HG03060 (cell line): ENCODE measurements around the gene FICD.
"Not testable (repeated sequence)": the region's sequence is repeated elsewhere in the genome, so short reads cannot be mapped to it uniquely, and the experiment has no call there.

Source experiments
- ATAC-seq: cut with Tn5 transposase; IDR thresholded peaks from one replicate; pipeline ENCODE4 v1.9.1; 2021; ENCODE audit warnings: low read depth, moderate number of reproducible peaks; ENCODE audit not compliant: unreplicated experiment

FICD gene

DNA sequence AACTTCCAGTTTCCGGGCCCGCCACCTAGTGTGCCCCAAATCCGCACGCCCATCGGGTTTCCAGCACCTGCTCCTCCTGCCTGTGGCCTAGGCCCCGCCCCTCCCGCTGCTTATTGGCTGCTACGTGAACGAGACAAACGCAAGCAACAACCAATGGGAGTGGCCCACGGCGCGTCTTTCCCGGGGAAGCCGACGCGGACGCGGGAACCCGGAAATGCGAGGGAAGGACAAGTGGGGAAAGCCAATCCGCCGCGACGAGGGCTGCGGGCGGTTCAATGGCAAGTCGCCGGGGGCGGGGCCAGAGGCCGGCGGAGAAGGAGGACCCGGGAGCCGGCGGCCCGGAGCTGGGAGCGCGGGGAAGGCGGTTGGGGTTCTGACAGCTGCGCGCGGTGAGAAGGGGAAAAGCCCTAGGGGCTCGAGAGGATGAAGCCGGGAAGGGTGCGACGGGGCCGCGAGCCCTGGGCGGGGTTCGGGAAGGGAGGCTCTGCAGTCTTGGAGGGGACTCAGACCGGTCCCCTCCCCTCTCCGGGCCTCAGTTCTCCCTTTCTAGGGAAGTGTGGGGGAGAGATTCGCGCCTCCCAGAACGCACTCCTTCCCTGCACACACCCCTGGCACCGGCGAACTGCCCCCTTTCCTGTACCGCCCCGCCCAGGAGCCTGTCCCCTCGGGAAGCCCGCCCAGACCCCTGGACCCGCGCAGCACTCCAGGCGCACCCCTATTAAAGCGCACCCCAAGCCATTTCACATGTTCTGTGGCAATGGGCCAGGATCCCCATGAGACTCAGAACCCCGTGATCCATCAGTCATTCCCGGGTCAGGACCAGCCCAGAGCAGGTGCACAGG, at the start of gene FICD:
Gene FICD, plus strand, starts transcription at position 305 of the 842 bp plus-strand sequence. CDS start 1,696 bp downstream, outside the sequence.
- ATAC-seq, result peak; percentile 72

DNA sequence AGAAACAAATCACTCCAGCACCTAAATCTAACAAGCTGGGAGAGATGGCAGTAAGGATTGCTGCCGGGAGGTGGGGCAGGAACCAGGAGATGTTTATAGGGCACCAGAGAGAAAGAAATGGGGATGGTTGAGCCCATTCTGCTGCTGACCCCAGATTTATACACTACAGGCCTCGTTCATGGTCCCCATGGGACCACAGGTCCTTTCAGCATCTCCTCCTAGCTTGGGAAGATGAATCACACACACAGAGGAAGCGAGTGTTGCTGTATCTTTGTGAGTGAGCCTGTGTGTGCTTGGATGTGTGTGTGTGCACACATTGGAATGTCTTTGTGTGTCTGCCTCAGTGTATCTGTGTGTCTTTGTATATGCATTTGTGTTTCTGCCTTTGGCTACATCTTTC, 49.7 kb upstream of the FICD start:
- ATAC-seq, result no peak

DNA sequence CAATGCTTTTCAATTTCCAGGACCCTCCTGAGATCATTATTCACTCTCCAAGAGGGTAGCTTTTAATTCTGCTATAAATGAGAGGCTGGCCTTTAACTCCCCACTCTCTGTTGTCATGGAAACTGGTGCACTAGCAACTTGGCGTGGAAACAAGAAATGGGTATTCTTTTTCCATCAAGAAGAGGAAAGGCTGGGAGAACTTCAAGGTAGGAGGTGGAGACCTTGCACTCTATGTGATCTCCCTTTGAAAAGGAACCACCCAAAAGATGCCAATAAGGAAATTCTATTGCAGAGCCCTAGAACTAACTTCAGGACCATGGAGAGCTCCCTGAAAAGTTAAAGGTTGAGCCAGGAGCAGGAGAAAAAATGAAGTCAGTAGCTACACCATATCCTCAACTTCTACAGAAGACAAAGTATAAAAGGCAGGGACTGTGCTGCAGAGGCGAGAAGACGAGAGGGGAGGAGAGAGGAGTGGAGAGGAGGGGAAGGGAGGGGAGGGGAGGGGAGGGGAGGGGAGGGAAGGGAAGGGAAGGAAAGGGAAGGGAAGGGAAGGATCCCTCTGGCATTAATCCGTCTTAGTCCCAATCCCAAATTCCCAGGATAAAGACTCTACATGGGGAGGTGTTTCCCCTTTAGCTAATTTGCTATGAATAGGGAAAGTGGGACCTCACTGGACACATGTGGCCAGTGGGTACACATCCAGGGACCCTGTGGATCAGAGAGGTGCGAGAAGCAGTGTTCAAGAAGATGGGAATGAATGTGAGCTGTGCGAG, 46.7 kb upstream of the FICD start:
- no peak for ATAC-seq

DNA sequence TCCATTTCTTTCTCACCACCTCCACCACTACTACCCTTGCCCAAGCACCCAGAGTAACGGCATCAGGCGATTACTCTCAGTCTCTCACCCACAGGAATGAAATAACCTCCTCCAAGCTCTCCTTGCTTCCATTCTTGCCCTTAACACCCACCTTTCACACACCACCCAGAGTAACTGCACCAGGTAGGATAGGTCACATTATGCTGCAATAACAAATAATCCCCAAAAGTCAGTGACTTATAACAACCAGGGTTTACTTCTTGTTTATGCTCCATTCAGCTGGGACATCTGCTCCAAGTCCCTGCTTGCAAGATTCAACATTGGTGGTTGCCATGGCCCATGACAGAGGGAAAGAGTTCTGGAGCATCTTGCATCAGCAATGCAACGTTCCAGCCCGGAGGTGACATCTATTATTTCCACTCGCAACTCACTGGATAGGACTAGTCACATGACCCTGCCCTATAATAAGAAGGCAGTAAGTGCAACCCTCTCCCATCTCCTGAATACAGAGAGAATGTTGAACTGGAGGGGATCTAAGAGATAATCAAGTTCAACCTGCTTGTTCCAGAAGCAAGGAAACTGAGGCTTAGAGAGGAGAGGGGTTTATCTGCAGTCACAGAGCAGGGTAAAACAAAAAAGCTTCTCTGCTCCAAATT, 41.5 kb upstream of the FICD start:
- no peak for ATAC-seq

DNA sequence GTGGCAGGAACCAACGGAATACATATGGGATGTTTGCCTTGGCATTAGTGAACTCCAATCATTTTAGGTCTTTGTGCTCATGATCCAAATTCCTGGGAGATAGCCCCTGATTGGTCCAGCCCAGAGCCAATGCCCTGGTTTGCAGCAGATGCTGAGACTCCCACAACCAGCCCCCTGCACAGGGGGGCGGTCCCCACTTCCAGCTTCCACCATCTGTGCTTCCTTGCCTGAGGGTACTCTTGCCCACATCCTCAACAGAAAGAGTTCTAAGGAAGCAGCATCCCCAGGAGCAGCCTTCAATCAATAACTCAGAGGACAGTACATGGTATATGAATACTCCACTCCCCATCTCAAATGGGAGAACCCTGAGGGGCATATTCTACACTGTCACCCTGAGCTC, 39.7 kb upstream of the FICD start:
- no peak for ATAC-seq

DNA sequence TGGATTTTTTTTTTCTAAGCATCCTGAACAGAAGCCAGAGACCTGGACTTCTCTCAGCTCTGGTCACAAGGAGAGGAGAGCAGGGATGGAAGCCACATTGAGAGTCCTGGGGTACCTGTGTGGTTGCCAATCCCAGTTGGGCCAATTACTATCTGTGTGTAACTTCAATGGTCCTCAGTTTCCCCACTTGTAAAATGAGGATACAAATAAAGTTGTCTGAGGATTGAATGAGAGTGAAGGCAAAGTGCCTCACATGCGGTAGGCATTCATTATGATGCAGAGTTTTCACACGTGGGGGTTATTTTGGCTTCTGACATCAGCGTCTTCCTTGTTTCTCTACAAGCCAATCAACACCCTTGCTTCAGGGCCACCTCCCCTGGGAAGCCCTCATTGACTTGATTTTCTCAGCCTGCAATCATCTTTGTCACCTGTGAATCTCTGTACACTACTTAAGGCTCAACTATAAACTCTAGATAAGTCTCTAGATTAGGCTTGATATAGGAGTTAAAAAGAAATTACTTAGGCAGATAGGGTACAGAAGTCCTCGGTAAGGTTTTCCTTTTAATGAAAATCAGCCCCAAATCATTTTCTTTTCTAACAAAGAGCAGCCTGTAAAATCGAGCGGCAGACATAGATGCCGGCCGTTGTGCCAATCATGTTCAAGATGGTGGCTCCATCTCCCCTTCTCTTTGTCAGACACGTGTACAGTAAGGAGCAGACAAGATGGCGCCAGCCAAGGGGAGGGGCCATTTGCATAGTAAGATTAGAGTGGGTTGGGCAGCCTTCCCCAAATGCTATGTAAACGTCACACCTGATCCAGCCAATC, 37.8 kb upstream of the FICD start:
- ATAC-seq, result no peak

DNA sequence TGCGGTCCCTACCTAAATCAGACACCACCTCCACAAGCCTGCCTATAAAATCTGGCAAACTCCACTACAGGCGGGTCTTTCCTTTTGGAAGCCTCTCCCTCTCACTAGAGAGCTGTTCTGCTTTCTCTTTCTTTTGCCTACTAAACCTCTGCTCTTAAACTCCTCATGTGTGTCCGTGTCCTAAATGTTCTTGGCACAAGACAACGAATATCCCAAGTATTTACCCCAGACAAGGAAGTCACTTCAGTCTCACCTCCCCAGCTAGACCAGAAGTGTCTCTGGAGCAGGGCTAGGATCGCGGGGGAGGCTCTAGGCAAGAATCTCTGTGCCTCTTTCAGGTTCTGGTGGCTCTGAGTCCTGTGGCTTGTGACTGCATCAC, 37.2 kb upstream of the FICD start:
- ATAC-seq, result no peak

DNA sequence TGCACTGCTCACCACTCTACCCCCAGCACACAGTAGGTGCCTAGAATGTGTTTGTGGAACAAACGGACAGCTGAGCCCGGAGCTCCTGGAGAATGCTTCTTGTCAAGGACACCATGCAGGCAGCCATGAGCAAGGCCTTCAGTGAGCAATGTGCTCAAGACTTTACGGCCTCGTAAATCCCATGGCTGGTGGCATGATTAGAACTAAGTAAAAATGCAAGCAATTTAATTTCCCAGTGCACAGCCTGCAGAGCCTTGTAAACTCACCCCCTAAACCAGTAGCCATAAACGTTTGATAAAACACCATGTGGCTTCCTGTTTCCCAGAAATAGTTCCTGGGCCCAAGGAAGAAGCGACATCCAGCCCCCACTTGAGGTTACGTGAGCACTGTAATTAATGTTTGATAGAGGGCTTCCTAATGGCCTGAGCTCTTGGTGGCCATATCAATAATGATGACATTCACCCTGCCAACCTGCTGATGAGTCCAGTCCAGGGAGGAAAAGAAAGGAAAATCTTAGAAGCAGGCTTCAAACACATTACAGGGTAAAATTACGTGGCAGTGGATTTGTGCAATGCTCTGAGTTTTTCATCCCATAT, 36.4 kb upstream of the FICD start:
- no peak for ATAC-seq

DNA sequence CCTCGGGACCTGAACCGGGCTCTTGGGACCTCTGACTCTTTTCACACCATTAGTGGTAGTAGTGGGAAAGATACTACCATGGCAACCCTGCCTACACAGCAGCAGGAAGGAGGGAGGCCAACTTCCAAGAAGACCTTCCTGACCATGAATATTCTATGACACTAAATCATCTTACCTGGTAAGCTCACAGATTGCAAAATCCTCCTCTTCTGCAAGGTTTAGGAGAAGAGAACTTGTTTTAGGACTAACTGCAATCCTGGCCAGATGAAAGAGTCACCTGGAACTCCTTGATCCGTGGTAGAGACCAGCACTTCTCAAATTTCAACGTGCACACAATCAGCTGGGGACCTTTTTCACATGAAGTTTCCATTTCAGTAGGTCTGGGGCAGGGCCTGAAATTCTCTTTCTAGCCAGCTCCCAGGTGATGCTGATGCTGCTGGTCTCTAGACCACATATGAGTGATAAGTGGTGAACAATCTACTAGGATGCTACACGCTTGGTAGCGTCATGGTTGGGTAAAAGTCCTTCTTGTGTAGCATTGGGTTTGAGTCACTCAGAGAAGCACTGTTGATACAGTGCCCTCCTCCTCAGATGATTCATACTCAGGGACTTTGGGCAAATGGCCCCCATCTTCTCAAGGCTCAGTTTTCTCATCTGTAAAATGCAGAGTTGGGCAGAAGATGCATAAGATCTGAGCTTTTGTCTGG, 35.6 kb upstream of the FICD start:
- ATAC-seq, result no peak

DNA sequence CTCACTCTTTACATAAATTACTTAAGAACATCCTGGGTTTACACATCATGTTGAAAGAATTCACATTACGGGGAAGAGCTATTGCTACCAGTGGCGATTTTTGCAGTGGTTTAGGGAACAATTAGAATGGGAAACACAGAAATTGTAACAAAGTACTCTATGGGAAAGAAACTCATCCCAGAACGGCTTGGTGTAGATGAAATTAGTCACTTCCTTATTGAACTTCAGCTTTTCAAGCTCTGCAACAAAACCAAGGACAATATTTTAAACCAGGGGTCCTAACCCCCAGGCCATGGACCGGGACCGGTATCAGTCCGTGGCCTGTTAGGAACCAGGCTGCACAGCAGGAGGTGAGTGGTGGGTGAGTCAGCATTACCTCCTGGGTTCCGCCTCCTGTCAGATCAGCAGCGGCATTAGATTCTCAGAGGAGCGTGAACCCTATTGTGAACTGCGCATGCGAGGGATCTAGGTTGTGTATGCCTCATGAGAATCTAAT, 32.3 kb upstream of the FICD start:
- no peak for ATAC-seq

DNA sequence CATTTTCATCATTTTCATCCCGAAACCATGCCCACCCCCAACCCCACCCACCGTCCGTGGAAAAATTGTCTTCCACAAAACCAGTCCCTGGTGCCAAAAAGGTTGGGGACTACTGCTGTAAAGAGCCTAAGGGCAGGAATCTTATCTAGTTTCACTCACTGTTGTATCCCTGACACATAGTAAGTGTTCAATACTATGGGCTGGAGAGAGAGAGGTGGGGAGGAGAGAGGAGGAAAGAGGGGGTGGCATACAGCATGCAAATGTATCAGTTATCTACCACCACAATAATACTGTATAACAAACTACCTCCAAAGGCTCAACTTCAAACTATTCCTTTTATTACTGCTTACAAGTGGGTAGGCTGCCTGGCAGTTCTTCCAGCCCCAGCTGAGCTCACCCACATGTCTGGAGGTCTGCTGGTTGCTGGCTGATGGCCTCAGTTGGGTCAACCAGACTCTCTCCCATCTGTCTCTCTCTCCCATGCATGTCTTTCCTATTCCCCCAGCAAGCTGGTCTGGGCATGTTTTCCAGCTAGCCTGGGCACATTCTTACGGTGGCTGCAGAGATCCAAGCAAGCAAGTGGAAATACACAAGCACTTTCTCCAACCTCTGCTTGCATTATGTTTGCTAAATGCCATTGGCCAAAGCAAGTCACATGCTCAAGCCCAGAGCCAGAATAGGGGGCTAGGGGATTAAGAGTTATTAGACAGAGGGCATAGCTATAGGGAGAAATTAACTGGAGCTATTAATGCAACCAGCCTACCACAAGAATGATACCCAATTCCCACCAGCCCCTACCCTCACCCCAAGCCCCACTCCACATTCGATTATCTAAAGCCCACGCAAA, 31.6 kb upstream of the FICD start:
- ATAC-seq, result no peak

DNA sequence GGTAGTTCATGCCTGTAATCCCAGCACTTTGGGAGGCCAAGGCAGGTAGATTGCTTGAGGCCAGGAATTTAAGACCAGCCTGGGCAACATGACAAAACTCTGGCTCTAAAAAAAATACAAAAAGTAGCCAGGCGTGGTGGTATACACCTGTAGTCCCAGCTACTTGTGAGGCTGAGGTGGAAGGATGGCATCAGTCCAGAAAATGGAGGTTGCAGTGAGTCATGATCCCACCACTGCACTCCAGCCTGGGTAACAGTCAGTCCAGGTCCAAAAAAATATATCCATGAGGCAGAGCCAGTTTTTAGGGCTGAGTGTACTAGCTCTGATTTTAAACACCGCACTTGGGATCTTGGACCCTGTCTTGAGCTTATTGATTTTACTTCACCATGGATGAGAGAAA, 30.6 kb upstream of the FICD start:
- ATAC-seq, result no peak

DNA sequence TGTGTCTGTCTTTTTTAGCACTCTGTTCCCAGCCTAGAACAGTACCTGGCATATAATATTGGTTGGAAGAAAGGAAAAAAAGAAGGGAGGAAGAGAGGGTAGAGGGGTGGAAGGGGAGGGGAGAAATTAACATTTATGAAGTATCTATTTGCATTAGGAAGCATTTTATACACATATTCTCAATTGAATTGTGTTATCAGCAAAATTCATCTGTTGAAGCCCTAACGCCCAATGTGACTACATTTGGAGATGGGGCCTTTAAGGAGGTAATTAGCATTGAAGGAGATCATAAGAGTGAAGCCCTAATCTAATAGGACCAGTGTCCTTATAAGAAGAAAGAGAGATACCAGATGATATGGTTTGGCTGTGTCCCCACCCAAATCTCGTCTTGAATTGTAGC, 30.2 kb upstream of the FICD start:
- ATAC-seq, result no peak

DNA sequence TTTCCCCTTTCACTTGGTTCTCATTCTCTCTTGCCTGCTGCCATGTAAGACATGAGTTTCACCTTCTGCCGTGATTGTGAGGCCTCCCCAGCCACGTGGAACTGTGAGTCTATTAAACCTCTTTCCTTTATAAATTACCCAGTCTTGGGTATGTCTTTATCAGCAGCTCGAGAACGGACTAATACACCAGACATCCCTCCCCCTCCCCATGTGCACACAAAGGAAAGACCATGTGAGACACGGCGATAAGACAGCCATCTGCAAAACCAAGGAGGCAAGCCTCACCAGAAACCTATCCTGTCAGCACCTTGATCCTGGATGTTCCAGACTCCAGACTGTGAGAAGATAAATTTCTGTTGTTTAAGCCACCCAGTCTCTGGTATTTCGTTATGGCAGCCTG, 29.7 kb upstream of the FICD start:
- not testable (repeated sequence) for ATAC-seq

DNA sequence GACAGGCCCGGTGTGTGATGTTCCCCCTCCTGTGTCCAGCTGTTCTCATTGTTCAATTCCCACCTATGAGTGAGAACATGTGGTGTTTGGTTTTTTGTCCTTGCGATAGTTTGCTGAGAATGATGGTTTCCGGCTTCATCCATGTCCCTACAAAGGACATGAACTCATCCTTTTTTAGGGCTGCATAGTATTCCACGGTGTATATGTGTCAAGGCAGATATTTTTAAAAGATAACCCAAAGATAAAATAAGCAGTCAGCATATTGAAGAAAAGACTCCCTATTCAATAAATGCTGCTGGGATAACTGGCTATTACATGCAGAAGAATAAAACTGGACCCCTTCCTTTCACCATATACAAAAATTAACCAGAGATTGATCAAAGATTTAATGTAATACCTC, 28.0 kb upstream of the FICD start:
- not testable (repeated sequence) for ATAC-seq

DNA sequence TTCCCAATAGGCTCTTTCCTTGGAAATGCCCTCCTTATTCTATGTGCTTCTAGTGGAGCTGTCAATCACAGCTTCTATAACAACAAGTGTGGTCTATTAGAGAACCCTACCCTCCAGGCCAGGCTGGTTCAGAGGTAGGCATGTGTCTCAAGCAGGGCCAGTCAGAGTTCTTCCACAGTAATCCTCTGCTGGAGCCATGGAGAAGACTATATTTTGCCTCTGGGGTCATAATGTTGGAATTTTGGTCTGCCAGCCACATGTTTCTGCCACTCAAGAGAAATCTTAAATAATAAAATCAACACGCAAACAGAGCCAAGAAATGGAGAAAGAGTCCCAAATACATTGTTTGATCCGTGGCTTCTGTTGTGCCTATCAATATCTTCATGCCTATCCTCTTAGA, 23.8 kb upstream of the FICD start:
- ATAC-seq, result no peak

DNA sequence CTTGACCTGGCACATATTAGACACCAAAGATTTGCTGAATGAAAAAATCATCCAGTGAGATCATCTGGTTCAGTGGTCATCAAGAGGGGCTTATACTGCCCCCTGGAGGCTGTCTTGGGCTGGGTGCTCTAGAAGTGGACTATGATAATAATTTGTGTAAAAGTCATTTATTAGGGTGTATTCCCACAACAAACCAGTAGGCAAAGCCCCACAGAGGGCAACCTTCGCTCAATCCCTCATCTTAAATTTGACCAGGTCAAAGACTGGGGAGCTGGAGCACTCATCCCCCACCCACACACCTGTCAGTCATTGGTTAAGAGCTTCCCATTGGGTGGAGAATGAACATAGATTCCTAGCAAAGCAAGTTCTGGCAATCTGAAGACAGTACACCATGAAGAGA, 20.0 kb upstream of the FICD start:
- ATAC-seq, result no peak

DNA sequence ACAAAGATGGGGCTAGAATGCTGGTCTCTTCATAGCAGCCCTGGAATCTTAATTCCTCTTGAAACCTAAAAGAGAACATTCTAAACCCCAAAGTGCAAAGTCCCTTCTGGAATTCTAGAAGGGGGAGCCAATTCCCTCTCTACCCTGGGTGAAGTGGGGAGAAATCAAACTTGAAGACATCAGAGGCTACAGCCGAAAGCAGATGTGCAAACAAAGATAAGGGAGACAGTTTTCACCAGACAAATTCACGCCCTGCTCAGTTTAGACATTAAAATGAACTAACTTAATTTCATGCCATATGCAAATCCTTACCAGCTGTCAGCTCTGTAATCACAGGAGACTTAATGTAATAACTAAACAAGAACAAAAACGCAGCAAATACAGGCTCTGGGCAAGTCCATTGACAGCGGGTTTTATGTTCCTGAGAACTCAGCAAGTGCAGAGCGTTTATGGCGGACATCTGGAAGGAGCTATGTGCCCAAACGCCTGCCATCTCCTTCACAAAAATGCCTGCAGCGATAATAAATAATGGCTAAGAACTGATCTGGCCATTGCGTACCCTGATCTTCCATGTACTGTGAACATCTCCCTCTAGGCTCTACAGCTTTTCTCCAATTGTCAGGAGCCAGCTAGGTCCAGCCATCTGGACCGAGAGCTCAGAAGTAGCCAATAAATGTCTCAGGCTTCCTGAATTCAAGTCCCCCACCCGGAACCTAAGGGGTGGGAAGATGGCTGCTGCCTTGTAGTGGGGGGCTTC, 19.1 kb upstream of the FICD start:
- ATAC-seq, result no peak
